Ammon's horn (tissue), 1 donor: ENCODE data around the gene TMEM150B.
"Not testable (repeated sequence)": the region's sequence is repeated elsewhere in the genome, so short reads cannot be mapped to it uniquely, and the experiment has no call there.

ENCODE experiments used
- DNase-seq: peaks from one replicate; pipeline ENCODE4 v3.0.0-alpha.2; 2016; ENCODE audit warnings: low spot score

The TMEM150B gene

DNA sequence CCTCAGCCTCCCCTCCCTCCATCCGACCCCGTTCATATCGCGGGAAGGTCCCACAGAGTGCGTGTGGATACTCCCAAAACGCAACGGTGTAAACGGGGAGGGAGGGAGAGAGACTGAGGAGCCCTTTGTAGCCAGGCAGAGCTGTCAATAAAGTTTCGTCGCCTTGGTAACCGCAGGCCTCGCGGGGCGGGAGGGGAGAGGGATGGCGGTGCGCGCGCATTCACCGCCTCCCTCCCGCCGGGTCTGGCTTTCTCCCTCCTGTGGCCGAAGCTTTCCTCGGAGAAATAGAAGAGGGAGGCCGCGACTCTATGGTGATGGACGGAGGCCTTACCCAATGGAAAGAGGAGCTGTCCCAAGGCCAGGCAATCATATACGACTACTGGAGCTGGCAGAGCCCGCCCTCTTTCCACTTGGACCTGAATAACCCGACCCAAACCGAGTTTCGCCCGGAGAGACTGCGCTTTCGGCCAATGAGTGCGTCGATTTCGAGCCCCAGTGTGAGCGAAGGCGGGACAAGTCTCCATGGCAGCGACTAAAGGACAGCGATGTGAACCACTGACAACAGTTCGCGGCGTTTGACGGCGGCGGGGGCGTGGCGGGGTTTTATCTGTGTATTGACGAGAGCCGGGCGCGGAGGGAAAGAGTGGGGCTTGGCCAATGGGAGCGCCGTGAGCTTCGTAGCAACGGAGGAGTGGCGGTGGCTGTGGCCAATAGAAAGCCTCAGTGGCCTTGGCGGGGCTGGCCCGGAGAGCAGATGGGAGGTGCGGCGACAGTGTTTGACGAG is 14.2 kb upstream of the TMEM150B start, which contains the start of gene KMT5C:
Gene KMT5C (plus strand): TSS at position 772 of the 784 bp plus-strand sequence. CDS start 2,061 bp downstream, outside the sequence.
- DNase-seq: peak; percentile 100

- no peak for DNase-seq
These were observed 11.0 kb upstream of the TMEM150B start for GRCh38 chr19:55336101-55336500.

- DNase-seq: no peak
These were observed 8.7 kb upstream of the TMEM150B start for GRCh38 chr19:55333870-55334269.

DNA sequence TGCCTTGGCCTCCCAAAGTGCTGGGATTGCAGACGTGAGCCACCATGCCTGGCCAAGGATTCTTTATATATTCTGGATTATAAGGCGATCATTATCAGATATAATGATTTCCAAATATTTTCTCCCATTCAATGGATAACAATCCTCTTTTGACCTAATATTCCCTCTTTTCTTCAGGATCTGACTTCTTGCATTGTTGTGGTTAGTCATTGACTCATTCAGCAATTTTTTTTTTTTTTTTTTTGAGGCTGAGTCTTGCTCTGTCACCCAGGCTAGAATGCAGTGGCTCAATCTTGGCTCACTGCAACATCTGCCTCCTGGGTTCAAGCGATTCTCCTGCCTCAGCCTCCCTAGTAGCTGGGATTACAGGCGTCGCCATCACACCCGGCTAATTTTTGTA is 4.7 kb upstream of the TMEM150B start:
- DNase-seq: not testable (repeated sequence)

- not testable (repeated sequence) for DNase-seq
These were observed 3.7 kb upstream of the TMEM150B start for GRCh38 chr19:55328774-55329318.

- DNase-seq: no peak
These were observed 479 bp downstream of the TMEM150B start for GRCh38 chr19:55324662-55325061.

DNA sequence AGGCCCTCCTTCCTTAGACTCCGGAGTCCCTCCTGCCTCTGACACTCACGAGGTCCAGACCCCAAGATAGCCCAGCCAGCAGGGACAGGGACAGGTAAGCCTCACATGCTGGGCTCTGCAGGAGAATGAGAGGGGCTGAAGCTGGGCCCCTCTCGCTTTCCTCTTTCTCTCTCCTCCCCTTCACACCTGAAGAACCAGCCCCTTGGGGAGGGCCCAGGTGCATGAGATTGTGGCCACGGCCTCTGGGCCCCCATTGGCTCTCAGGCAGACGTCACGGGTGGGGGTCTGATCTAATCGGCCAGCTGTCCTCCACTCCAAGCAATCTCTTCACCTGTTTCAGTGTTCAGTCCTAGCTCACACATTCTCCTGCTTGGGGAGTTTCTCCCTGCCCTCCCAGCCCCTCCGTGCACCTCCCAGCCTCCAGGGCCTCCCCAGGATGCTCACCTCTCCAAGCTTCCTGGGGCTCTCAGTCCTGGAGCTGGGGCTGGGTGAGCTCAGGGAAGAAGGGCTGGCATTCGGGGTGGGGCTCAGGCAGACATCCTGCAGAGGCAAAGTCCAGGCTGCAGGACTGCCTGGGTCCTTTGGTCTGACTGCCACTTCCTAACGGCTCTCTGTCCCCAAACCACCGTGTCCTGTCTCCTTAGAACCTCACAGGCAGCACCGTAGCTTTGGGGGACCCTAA is 2.8 kb downstream of the TMEM150B start:
- DNase-seq: no peak

DNA sequence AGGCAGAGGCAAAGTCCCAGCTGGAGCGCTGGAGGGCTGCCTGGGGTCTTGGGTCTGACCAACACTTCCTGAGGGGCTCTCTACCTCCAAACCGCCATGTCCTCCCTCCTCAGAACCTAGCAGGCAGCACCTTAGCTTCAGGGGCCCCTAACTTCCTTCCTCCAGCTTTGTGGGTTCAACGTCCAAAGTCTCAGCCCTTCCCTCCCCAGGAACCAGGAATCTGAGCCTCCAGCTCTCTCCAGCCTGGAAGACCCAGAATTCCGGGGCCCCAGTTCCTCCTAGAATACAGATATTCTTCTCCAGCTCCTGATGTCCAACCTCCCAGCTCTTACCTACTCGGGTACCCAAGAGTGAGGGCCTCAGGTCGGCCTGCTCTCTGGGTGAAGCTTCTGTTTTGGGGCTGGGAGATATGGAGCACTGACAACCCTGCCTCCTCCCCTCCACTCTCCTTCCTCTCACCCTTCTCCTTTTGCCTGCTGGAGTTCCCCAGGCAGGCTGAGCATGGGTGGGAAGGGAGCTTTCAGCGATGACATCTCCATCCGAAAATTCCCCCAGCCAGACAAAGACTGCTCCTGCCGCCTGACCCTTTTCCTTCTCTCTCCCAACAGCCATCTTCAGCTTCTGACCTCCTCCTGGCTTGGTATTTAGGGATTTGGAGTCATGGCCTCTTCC is 3.5 kb downstream of the TMEM150B start:
- no peak for DNase-seq

DNA sequence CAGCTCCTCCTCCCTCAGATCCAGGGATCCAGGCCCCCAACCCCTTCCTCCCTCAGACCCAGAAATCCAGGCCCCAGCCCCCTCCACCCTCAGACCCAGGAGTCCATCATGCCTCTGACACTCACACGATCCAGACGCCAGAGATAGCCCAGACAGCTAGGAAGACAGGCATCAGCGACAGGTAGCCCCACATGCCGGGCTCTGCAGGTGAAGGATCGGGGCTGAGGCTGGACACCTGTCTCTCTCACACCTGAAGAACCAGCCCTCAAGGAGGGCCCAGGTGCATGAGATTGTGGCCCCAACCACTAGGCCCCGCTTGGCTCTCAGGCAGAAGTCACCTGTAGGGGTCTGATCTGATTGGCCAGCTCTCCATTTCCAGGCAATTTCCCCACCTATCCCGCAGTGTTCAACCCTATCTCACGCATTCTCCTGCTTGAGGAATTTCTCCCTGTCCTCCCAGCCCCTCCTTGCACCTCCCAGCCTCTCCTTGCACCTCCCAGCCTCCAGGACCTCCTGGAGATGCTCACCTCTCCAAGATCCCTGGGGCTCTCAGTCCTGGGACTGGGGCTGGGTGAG is 4.2 kb downstream of the TMEM150B start:
- DNase-seq: no peak

- peak; percentile 30 for DNase-seq
These were observed 5.4 kb downstream of the TMEM150B start for GRCh38 chr19:55319785-55320184.

DNA sequence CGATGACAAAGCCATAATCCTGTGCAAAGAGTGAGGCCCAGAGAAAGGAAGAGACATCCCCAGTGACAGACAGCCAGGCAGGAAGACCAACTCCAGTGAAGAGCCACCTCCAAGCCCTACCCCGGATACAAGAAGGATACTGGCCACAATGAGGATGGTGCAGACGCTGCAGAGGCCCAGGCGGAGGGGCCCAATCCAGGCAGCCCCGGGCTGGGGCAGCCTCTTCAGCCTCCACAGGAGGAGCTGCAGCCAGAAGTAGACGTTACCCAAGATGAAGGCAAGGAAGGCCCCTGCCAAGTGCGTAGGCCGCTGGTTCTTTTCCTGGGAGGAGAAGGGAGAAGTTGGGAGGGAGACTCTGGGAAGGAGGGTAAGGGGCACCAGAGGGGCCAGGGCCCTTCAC is 8.5 kb downstream of the TMEM150B start:
- no peak for DNase-seq

- DNase-seq: no peak
These were observed 9.1 kb downstream of the TMEM150B start for GRCh38 chr19:55315956-55316525.

DNA sequence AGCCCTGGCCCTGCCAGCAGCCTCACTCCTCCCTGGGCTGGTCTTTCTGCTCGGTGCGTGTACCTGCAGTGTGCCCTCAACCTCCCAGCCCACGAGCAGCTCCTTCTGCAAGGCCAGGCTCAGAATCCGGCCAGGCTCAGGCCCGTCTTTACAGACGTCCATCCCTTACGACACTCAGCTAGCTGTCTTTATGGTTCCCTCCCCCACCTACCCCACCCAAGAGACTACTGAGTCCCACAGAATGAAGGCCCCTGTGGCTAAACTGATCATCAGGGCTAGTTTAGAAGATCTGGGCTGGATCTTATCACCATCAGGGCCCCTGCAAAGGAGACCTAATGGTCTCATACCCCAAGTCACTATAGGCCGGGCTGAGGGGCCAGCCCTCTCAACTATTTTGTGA is 10.7 kb downstream of the TMEM150B start:
- no peak for DNase-seq

GRCh38 chr19:55312621-55313512 is 12.3 kb downstream of the TMEM150B start:
- no peak for DNase-seq

- no peak for DNase-seq
These were observed 13.3 kb downstream of the TMEM150B start for GRCh38 chr19:55311797-55312196.

DNA sequence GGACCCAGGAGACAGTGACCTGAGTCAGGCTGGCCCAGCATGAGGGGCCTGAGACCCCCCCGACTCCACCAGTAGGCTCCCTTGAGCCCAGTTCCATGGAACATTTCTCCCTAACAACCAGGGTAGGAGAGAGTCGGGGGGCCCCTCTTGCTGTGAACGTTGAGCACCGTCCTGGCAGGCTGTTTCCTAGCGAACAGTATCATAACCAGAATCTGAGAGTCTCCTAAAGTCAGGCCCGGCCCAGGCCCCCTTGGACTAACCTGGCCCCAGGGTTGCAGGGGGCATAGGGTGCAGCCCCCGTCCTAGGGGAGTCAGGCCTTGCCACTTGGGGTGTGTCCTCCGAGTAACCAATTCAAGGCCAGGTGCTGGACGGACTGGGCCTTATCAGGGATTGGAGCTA is 13.7 kb downstream of the TMEM150B start:
- DNase-seq: no peak

DNA sequence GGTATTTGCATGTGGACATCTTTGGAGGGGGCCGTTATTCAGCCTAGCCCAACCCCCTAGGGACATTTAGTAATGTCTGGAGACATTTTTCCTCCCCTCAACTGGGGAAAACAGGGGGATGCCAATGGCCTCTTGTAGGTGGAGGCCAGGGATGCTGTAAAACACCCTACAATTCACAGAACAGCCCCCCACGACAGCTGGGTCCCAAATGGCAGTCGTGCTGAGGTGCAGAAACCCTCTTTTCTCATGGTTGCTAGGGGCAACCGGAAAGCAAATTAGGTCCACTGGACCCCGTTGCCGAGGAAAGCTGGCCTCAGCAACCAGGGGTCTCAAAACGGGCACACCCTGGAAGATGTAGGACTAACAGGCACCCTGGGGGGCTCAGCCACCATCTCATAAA is 14.6 kb downstream of the TMEM150B start:
- no peak for DNase-seq

DNA sequence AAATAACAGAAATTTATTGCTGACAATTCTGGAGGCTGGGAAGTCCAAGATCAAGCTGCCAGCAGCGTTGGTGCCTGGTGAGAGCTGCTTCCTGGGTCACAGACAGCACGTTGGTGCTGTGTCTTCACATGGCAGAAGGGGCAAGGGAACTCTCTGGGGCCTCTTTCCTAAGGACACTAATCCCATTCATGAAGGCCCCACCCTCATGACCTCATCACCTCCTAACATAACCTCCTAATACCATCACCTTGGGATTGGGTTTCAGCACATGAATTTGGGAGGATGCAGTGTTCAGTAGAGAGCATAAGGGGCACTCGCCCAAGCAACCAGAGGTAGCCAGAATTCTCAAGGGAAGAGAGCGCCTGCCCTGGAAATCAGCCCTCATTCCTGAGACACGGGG is 15.7 kb downstream of the TMEM150B start:
- no peak for DNase-seq

DNA sequence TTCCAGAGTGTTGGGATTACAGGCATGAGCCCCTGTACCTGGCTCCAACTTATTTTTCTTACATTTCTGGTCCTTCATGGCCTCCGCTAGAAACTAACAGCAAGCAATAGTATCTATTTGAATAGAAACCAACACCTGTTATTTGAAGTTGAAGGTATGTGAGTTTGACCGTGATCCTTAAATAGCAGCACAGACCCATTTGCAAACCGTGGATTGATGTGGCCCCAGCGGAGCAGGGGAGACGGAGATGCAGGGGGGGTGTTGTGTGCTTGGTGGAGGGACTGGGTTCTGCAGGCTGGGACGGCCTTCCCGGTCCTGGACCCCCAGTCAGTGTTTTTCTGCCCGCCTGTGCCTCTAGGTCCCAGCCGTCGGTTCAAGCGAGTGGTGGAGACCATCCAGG is 16.9 kb downstream of the TMEM150B start:
- DNase-seq: no peak

DNA sequence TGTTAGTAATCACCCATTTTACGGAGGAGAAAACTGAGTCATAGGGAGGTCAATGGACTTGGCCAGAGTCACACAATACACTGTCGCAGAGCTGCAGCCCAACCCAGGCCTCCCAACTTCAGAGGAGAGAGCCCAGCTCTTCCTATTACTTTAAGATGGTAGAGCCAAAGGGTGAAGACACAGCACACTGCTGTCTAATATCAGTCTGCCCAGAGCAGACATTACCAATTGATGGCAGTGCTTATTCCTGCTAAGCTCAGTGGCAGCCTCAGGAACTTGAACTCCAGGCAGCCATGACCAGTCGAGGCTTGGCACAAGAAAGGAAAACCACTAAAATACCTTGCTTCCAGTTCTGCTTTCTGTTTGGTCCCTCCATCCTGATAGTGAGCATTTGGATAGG is 18.4 kb downstream of the TMEM150B start:
- no peak for DNase-seq
